Esophagus muscularis mucosa (tissue), 4 donors: ENCODE results near the gene NAGS. TPM values are rescaled to one million over a fixed set of nuclear protein-coding genes. Genes with fewer than 3 reads are reported as not detected.

Experiments used
- DNase-seq: peaks from one replicate; pipeline ENCODE4 v3.0.0-alpha.2; 2017; ENCODE audit errors: extremely low spot score
- H3K27ac ChIP-seq, 4 donors: fragments of 200-600 bp; sonication (generic); replicated peaks in 1 of 4; 1 replicate in 3 of 4; 2 replicates in 1 of 4; pipeline ENCODE4 v1.5.1; 2016 to 2019; ENCODE audit warnings: mild to moderate bottlenecking in 1 of 4
- H3K27me3 ChIP-seq, 4 donors: fragments of 200-600 bp; sonication (generic); one replicate each; pipeline versions ENCODE4 v1.5.1 to v1.6.0; 2016 to 2019
- H3K36me3 ChIP-seq, 4 donors: fragments of 200-600 bp; sonication (generic); one replicate each; pipeline ENCODE4 v1.5.1; 2016 to 2019
- H3K4me1 ChIP-seq, 4 donors: fragments of 200-600 bp; sonication (generic); one replicate each; pipeline ENCODE4 v1.5.1; 2016 to 2019
- H3K4me3 ChIP-seq, 4 donors: fragments of 200-600 bp; sonication (generic); 1 replicate in 2 of 4; 2 replicates in 2 of 4; pipeline ENCODE4 v1.5.1; 2016 to 2019; ENCODE audit warnings: mild to moderate bottlenecking in 4 of 4, moderate library complexity in 1 of 4
- H3K9me3 ChIP-seq, 4 donors: fragments of 200-600 bp; sonication (generic); 1 replicate in 3 of 4; 2 replicates in 1 of 4; pipeline ENCODE4 v1.5.1; 2016 to 2019
- CTCF ChIP-seq, 3 experiments: fragments of 200-600 bp in 2 of 3; fragments of 450-650 bp in 1 of 3; sonication (generic) in 2 of 3; IDR thresholded peaks; one replicate each; pipeline ENCODE4 v1.5.1; 2017 to 2019; ENCODE audit warnings: antibody characterized with exemption in 3 of 3, mild to moderate bottlenecking in 2 of 3, moderate library complexity in 1 of 3
- EP300 ChIP-seq: sonication (generic); formaldehyde crosslinking; IDR thresholded peaks from one replicate; pipeline ENCODE4 v1.6.1; 2017; ENCODE audit warnings: antibody characterized with exemption
- POLR2A ChIP-seq: fragments of 450-650 bp; IDR thresholded peaks from one replicate; pipeline ENCODE4 v1.6.1; 2017; ENCODE audit warnings: antibody characterized with exemption, moderate library complexity, mild to moderate bottlenecking, low read depth
- POLR2AphosphoS5 ChIP-seq, 2 donors: sonication (generic); formaldehyde crosslinking; IDR thresholded peaks; one replicate each; pipeline ENCODE4 v1.6.1; 2017; ENCODE audit warnings: antibody characterized with exemption in 2 of 2
- WGBS: methylation state at CpG from one replicate; pipeline ENCODE4 v1.1.5; 2018; 5-methylcytosine and 5-hydroxymethylcytosine counted together
- intact Hi-C: fragments of 100-400 bp; cut with DNase I; formaldehyde crosslinking; loops from one replicate; pipeline ENCODE4 v1.15.1; 2023
- total RNA-seq, 4 donors: library from RNA; depleted of rRNA; stranded (reverse); fragments of >200 nt; gene quantifications; one replicate each; pipeline versions ENCODE4 v1.1.0 to v1.2.1, GENCODE V29; 2016

NAGS gene
- total RNA-seq, 4 donors from 2014 or later: 0.83 to 3.4 (median 1.8) TPM

DNA sequence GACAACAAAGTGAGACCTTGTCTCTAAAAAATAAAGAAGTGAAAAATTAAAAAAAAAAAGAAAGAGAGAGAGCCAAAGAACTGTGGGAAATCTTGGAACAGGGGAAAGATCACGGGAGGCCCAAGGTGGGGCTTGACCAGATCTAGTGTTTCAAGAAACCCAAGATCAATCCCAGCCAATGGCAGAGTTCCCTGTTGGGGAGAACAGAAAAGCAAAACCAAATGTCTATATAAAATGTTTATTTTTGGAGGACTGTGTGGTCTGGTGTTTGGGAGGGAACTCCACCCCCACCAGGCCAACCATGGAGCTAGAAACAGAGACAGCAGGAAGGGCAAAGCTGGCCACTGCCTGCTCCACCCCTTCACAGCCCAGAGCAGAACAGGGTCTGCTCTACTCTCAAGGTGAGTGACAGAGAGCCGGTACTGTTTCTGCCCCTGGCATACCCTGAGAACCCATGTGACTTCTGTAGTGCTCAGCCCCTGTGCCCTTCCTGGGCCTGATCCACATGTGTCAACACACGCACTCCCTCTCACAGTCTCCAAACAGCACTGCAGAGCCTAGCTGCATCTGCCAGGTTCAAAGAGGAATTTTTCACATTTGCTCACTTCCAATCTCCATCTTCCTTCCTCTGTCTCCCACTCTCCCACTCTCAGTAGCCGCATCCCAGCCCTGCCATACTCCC lies 6.7 kb downstream of the NAGS start:
- DNase-seq: no peak
- 53% methylated on average over 3 of the region's 4 CpGs for WGBS
- Histone ChIP-seq H3K27me3 (peaks cover 0 to 17% (median 2%) of the 10 kb centered on the region in 4 donors), H3K27ac (no peak overlapping the region), H3K9me3 (no peaks in the 10 kb centered on the region), H3K36me3 (peaks cover 0 to 34% (median 17%) of the 10 kb centered on the region in 4 donors), H3K4me3 (no peak overlapping the region), H3K4me1 (peaks cover 38 to 51% (median 43%) of the 10 kb centered on the region in 4 donors)
- intact Hi-C loops: no loop called here
- TF ChIP-seq EP300 (no peak), CTCF (IDR thresholded peaks at IDR 0.05) (no peak), POLR2A (no peak), POLR2AphosphoS5 (IDR thresholded peaks at IDR 0.05) (no peak)

DNA sequence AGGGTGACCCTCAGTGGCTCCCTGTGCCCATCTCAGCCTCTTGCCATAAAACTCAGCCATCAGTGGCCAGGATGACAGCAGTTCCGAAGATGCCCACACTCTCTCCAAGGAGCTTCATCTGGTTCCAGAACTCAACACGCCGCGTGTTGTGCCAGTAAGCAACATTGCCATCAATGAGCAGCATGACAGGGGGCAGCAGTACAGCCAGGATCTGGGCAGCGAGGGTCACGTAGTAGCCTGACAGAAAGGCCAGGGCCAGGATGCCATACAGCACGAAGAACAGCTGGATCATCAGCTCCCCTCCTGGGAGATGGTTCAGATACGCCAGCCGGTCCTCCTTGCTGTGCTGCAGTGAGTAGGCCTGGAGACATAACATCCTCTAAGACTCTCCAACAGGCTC lies 7.5 kb downstream of the NAGS start:
- Histone ChIP-seq H3K27me3 (peaks cover 0 to 9% (median 0%) of the 10 kb centered on the region in 4 donors), H3K27ac (no peak overlapping the region), H3K4me1 (peaks cover 31 to 44% (median 36%) of the 10 kb centered on the region in 4 donors), H3K4me3 (no peak overlapping the region), H3K9me3 (no peaks in the 10 kb centered on the region), H3K36me3 (peaks cover 0 to 34% (median 17%) of the 10 kb centered on the region in 4 donors)
- intact Hi-C loops: no loop called here
- 97% methylated on average over 6 of the region's 9 CpGs for WGBS
- TF ChIP-seq POLR2A: no peak
- TF ChIP-seq CTCF (IDR thresholded peaks at IDR 0.05): no peak
- no peak for TF ChIP-seq EP300
- TF ChIP-seq POLR2AphosphoS5 (IDR thresholded peaks at IDR 0.05): no peak
- DNase-seq: no peak

DNA sequence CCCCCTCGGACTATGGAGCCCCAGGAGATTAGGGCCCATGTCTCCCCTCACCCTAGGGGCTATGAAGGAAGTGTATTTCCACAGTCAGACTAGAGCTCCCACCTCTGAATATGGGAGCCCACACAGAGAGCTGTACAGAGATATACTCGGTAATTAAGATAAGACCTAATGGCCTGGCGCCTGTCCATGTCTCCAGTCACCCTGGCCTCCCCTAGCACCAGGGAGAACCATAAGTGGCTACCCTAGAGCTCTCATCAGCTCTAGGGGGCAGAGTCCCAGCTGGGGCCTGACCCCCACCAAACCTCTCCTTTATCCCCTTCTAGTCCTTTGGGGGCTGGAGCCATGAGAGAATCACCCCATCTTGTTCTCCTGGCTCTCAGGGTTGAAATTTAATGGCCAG lies 8.0 kb downstream of the NAGS start:
- H3K36me3 ChIP-seq: peaks cover 0 to 34% (median 17%) of the 10 kb centered on the region in 4 donors
- H3K27me3 ChIP-seq: peaks cover 0 to 4% (median 0%) of the 10 kb centered on the region in 4 donors
- H3K4me3 ChIP-seq: no peak overlapping the region
- no peak overlapping the region for H3K27ac ChIP-seq
- TF ChIP-seq POLR2A: no peak
- no peak for TF ChIP-seq EP300
- TF ChIP-seq POLR2AphosphoS5 (IDR thresholded peaks at IDR 0.05): no peak
- no peak for TF ChIP-seq CTCF (IDR thresholded peaks at IDR 0.05)
- no peaks in the 10 kb centered on the region for H3K9me3 ChIP-seq
- no peak for DNase-seq
- H3K4me1 ChIP-seq: peaks cover 26 to 38% (median 32%) of the 10 kb centered on the region in 4 donors
- WGBS: 72% methylated on average over 3 of the region's 3 CpGs
- intact Hi-C loops: no loop called here

GRCh38 chr17:44012874-44013273 lies 8.5 kb downstream of the NAGS start:
- TF ChIP-seq POLR2A (no peak), EP300 (no peak), POLR2AphosphoS5 (IDR thresholded peaks at IDR 0.05) (no peak), CTCF (IDR thresholded peaks at IDR 0.05) (no peak)
- Histone ChIP-seq H3K27ac (no peak overlapping the region), H3K4me3 (no peak overlapping the region), H3K4me1 (peaks cover 21 to 34% (median 27%) of the 10 kb centered on the region in 4 donors), H3K36me3 (peaks cover 0 to 34% (median 17%) of the 10 kb centered on the region in 4 donors), H3K9me3 (no peaks in the 10 kb centered on the region), H3K27me3 (no peaks in the 10 kb centered on the region)
- 83% methylated on average over 2 of the region's 14 CpGs for WGBS
- DNase-seq: no peak
- intact Hi-C loops: no loop called here
